Activated gamma-delta T cell (primary cell): ENCODE measurements around the gene ZNF487.

Experiments
- DNase-seq: peaks from one replicate; lab custom pipeline; 2025; lab: John Stamatoyannopoulos, UW

The ZNF487 gene

GRCh38 chr10:43524434-43525247, 87.7 kb downstream of the ZNF487 start:
- DNase-seq = no peak
